Mesothelial cell of epicardium (in vitro differentiated cells): ENCODE measurements around the gene ASCC1. TPM values are rescaled to one million over a fixed set of nuclear protein-coding genes. Genes with fewer than 3 reads are reported as not detected.
"Not testable (repeated sequence)": the region's sequence is repeated elsewhere in the genome, so short reads cannot be mapped to it uniquely, and the experiment has no call there.

Experiments
- DNase-seq, 2 experiments: peaks; one replicate each; pipeline ENCODE4 v3.0.0; 2021; ENCODE audit warnings: low spot score in 2 of 2; ENCODE audit not compliant: unreplicated experiment in 2 of 2
- H3K27ac Mint-ChIP-seq: 2 replicates; pipeline ENCODE4 v1.8.0; 2021; ENCODE audit warnings: mixed read lengths
- H3K27me3 Mint-ChIP-seq: 2 replicates; pipeline ENCODE4 v1.8.0; 2021; ENCODE audit warnings: low read depth, mixed read lengths
- H3K36me3 Mint-ChIP-seq: 2 replicates; pipeline ENCODE4 v1.8.0; 2021; ENCODE audit warnings: mixed read lengths
- H3K4me1 Mint-ChIP-seq: 2 replicates; pipeline ENCODE4 v1.8.0; 2021; ENCODE audit warnings: mixed read lengths
- H3K4me3 Mint-ChIP-seq: 2 replicates; pipeline ENCODE4 v1.8.0; 2021; ENCODE audit warnings: mild to moderate bottlenecking, moderate library complexity, mixed read lengths
- H3K9me3 Mint-ChIP-seq: 2 replicates; pipeline ENCODE4 v1.8.0; 2021; ENCODE audit warnings: mixed read lengths
- total RNA-seq: library from RNA; stranded (reverse); gene quantifications from 3 replicates; pipeline ENCODE4 v1.2.1, GENCODE V29; 2021
- TF ChIP-seq, protein P1 (sequence below): fragments of 200-600 bp; sonication (generic); IDR thresholded peaks from one replicate; pipeline ENCODE4 v1.5.0; 2021; ENCODE audit warnings: antibody characterized with exemption; ENCODE audit not compliant: unreplicated experiment

The ASCC1 gene
- total RNA-seq, 1 donor from 2014 or later: 36.6 TPM

DNA sequence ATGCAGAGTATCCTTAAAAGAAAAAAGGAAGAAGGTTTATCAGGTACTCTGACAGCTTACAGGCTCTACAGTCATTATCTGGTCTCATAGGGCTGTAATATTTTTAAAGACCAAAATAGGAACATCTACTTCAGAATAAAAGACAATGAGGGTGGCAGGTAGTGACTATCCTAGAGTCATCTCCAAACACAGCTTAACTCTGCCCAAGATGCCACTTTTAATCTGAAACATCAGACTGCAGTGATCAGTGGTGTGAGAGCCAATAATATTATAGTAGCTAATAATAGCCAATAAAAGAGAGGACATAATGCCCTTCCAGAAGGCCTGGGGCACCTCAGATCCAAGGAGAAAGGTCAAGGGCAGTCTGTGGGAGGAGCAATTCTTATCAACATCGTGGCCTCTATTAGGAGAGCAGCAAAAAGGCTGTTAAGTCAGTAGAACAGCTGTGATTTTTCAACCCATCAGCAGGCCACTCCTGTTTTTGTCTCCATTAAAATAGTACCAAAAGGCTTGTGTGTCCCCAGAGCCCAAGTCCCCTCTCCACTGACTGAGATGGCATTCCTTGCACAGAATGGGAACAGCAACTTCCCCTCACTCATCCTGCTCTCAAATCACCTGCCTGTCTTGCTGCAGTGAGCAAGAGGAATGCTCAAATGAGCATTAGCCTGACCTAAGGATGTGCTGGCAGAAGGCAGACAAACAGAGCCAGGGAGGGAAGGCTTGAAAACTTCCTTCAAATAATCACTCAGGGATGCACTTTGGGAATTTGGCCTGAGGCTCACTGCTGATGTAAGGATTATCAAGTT is 107.0 kb downstream of the ASCC1 start:
- no peak for DNase-seq
- Mint-ChIP-seq H3K4me1 (peaks cover 27% of the 10 kb centered on the region), H3K4me3 (no peak overlapping the region), H3K27me3 (no peaks in the 10 kb centered on the region), H3K27ac (peak overlapping the region; percentile 16), H3K36me3 (peaks cover 5% of the 10 kb centered on the region), H3K9me3 (no peaks in the 10 kb centered on the region)
- TF ChIP-seq, protein P1, sequence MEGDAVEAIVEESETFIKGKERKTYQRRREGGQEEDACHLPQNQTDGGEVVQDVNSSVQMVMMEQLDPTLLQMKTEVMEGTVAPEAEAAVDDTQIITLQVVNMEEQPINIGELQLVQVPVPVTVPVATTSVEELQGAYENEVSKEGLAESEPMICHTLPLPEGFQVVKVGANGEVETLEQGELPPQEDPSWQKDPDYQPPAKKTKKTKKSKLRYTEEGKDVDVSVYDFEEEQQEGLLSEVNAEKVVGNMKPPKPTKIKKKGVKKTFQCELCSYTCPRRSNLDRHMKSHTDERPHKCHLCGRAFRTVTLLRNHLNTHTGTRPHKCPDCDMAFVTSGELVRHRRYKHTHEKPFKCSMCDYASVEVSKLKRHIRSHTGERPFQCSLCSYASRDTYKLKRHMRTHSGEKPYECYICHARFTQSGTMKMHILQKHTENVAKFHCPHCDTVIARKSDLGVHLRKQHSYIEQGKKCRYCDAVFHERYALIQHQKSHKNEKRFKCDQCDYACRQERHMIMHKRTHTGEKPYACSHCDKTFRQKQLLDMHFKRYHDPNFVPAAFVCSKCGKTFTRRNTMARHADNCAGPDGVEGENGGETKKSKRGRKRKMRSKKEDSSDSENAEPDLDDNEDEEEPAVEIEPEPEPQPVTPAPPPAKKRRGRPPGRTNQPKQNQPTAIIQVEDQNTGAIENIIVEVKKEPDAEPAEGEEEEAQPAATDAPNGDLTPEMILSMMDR: no peak

- peak overlapping the region; percentile 95 for H3K27ac Mint-ChIP-seq
- peaks cover 27% of the 10 kb centered on the region for H3K4me1 Mint-ChIP-seq
- not testable (repeated sequence) for DNase-seq, H3K4me3 Mint-ChIP-seq, H3K9me3 Mint-ChIP-seq, H3K27me3 Mint-ChIP-seq, H3K36me3 Mint-ChIP-seq
Measured at GRCh38 chr10:72108004-72108370, 108.1 kb downstream of the ASCC1 start.

- Mint-ChIP-seq H3K9me3 (no peaks in the 10 kb centered on the region), H3K4me1 (peaks cover 27% of the 10 kb centered on the region), H3K27me3 (no peaks in the 10 kb centered on the region), H3K4me3 (peak overlapping the region; percentile 2), H3K36me3 (peaks cover 10% of the 10 kb centered on the region), H3K27ac (peak overlapping the region; percentile 95)
- TF ChIP-seq, protein P1: no peak
- no peak for DNase-seq
Measured at GRCh38 chr10:72107325-72108003, 108.6 kb downstream of the ASCC1 start.

GRCh38 chr10:72106896-72107295 is 109.2 kb downstream of the ASCC1 start:
- no peak overlapping the region for H3K4me3 Mint-ChIP-seq
- no peaks in the 10 kb centered on the region for H3K9me3 Mint-ChIP-seq
- DNase-seq: no peak
- H3K27ac Mint-ChIP-seq: peak overlapping the region; percentile 79
- TF ChIP-seq, protein P1: no peak
- H3K27me3 Mint-ChIP-seq: no peaks in the 10 kb centered on the region
- H3K4me1 Mint-ChIP-seq: peaks cover 27% of the 10 kb centered on the region
- peaks cover 12% of the 10 kb centered on the region for H3K36me3 Mint-ChIP-seq

DNA sequence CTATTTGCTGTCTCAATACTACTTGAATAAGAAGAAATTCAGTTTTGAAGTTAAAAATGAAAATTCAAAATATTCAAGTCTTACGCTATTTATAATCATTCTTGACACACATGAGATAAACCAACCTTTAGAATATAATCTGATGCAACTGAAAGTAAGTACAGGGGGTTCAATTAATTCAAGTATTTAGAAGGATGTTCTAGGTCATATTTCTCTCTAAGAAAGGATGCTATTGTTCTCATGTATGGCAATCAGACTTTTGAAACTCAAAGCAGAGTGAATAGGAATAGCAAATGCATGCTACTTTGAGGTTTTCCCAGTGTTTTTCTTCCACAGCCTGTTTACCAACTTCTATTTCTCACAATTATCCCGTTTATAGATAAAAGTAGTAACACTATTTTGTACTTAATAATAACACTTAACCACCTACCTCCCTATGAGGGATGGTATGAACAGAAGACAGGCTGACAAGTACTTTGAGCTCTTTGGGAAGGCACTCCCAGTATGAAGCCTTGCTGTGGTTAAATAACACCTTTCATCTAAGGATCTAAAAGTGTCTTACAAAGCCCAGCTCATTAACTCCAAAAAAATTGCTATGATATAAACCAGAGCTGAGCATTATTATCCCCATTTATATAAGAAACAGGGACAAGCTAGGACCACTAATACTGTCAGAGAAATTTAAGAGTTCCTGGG is 109.8 kb downstream of the ASCC1 start:
- H3K27me3 Mint-ChIP-seq: no peaks in the 10 kb centered on the region

More for the DNA sequence above, 109.8 kb downstream of the ASCC1 start:
- peaks cover 27% of the 10 kb centered on the region for H3K4me1 Mint-ChIP-seq
- DNase-seq: no peak
- no peaks in the 10 kb centered on the region for H3K9me3 Mint-ChIP-seq
- TF ChIP-seq, protein P1: no peak
- H3K36me3 Mint-ChIP-seq: peaks cover 16% of the 10 kb centered on the region
- peak overlapping the region; percentile 79 for H3K27ac Mint-ChIP-seq
- no peak overlapping the region for H3K4me3 Mint-ChIP-seq
